OCI-LY7 (cell line): ENCODE data around the gene GRB7. TPM values are rescaled to one million over a fixed set of nuclear protein-coding genes. Genes with fewer than 3 reads are reported as not detected.

Experiments used
- BruUV-seq: library from RNA; stranded (reverse); fragments of 400-500 nt; replicated peaks from 2 replicates; lab custom pipeline; 2021; lab: Mats Ljungman, UMichigan
- CTCF ChIA-PET: fragments of 300-600 bp; sonication (Branson Sonifier 250); formaldehyde crosslinking; loops from one replicate; lab custom pipeline; 2022; ENCODE audit warnings: antibody characterized with exemption; ENCODE audit not compliant: unreplicated experiment; lab: Charles Lee
- POLR2A ChIA-PET: fragments of 300-600 bp; sonication (Branson Sonifier 250); formaldehyde crosslinking; loops from one replicate; lab custom pipeline; 2022; ENCODE audit warnings: antibody characterized with exemption; lab: Charles Lee
- DNase-seq: peaks from one replicate; pipeline ENCODE4 v3.0.0-alpha.2; 2015; ENCODE audit warnings: low spot score
- H2AFZ ChIP-seq: fragments of 200-600 bp; sonication (generic), shearing (Covaris generic); 2 replicates; pipeline ENCODE4 v1.6.1; 2014; ENCODE audit warnings: mild to moderate bottlenecking, antibody characterized with exemption, low read length, moderate library complexity
- H3K27ac ChIP-seq: fragments of 200-600 bp; sonication (generic); 2 replicates; pipeline ENCODE4 v1.5.1; 2014; ENCODE audit warnings: mixed run types, low read depth, mild to moderate bottlenecking, moderate library complexity, low read length, inconsistent platforms; ENCODE audit not compliant: poor library complexity, severe bottlenecking
- H3K36me3 ChIP-seq: fragments of 200-600 bp; sonication (generic); 2 replicates; pipeline ENCODE4 v1.6.1; 2014; ENCODE audit warnings: mild to moderate bottlenecking, antibody characterized with exemption, low read length, moderate library complexity, mixed read lengths; ENCODE audit not compliant: insufficient read depth
- H3K4me1 ChIP-seq: fragments of 200-600 bp; sonication (generic); 2 replicates; pipeline ENCODE4 v1.5.1; 2014; ENCODE audit warnings: mild to moderate bottlenecking, low read length; ENCODE audit not compliant: insufficient read depth, poor library complexity, severe bottlenecking
- H3K4me2 ChIP-seq: fragments of 200-600 bp; sonication (generic); 2 replicates; pipeline ENCODE4 v1.6.1; 2014; ENCODE audit warnings: mild to moderate bottlenecking, low read length
- H3K4me3 ChIP-seq: fragments of 200-600 bp; sonication (generic); 2 replicates; pipeline ENCODE4 v1.5.1; 2014; ENCODE audit warnings: mild to moderate bottlenecking, low read depth, low read length; ENCODE audit not compliant: poor library complexity, severe bottlenecking
- H3K79me2 ChIP-seq: fragments of 200-600 bp; sonication (generic); 2 replicates; pipeline ENCODE4 v1.6.1; 2016; ENCODE audit warnings: low read depth, mild to moderate bottlenecking, low read length, moderate library complexity, mixed read lengths; ENCODE audit not compliant: insufficient read depth
- H3K9me2 ChIP-seq: fragments of 200-600 bp; sonication (generic); 2 replicates; pipeline ENCODE4 v1.6.1; 2016; ENCODE audit warnings: mild to moderate bottlenecking, low read length, mixed read lengths; ENCODE audit not compliant: insufficient read depth
- H3K9me3 ChIP-seq: fragments of 200-600 bp; sonication (generic); 2 replicates; pipeline ENCODE4 v1.6.1; 2014; ENCODE audit warnings: mild to moderate bottlenecking, mixed run types, low read length, mixed read lengths
- H4K20me1 ChIP-seq: fragments of 200-600 bp; sonication (generic); 2 replicates; pipeline ENCODE4 v1.6.1; 2014; ENCODE audit warnings: mild to moderate bottlenecking, antibody characterized with exemption, low read length, moderate library complexity, mixed read lengths; ENCODE audit not compliant: insufficient read depth
- CTCF ChIP-seq: fragments of 200-600 bp; sonication (generic); conservative IDR thresholded peaks from 2 replicates; pipeline ENCODE4 v1.5.1; 2014; ENCODE audit warnings: mild to moderate bottlenecking, antibody characterized with exemption, low read length, moderate library complexity, mixed read lengths
- EZH2phosphoT487 ChIP-seq: fragments of 200-600 bp; sonication (generic); IDR thresholded peaks from 2 replicates; pipeline ENCODE4 v1.6.1; 2018; ENCODE audit warnings: low read depth, borderline replicate concordance, mild to moderate bottlenecking, mixed run types, antibody characterized with exemption, low read length, moderate library complexity, mixed read lengths
- intact Hi-C: fragments of 100-400 bp; cut with micrococcal nuclease; formaldehyde crosslinking; loops from one replicate; pipeline ENCODE4 v1.10.0; 2022; ENCODE audit not compliant: unreplicated experiment
- total RNA-seq, 2 experiments: library from RNA; depleted of rRNA in 1 of 2; stranded (reverse); fragments of >200 nt in 1 of 2; shearing (Covaris generic) in 1 of 2; gene quantifications; 2 replicates each; pipeline ENCODE4 v1.2.3, GENCODE V29; 2014 to 2022

The GRB7 gene
- total RNA-seq, 2 experiments from 2014 or later = 0.25 TPM; not detected in 1

- Histone ChIP-seq H3K36me3 (no peaks in the 10 kb centered on the region), H3K4me2 (no peak overlapping the region), H3K4me1 (no peaks in the 10 kb centered on the region), H3K4me3 (no peak overlapping the region), H3K9me3 (no peaks in the 10 kb centered on the region), H4K20me1 (no peaks in the 10 kb centered on the region), H3K79me2 (no peaks in the 10 kb centered on the region), H3K27ac (no peak overlapping the region), H3K9me2 (no peaks in the 10 kb centered on the region), H2AFZ (no peak overlapping the region)
- intact Hi-C loops = no loop called here
- TF ChIP-seq EZH2phosphoT487 (no peak), CTCF (no peak)
- POLR2A ChIA-PET = no interaction called here
- DNase-seq = no peak
- CTCF ChIA-PET = no interaction called here
- BruUV-seq = no TSS peak
Observed at GRCh38 chr17:39719563-39720355, 18.0 kb upstream of the GRB7 start.

- no peak overlapping the region for H3K4me2 ChIP-seq
- H3K4me1 ChIP-seq = no peaks in the 10 kb centered on the region
- H3K4me3 ChIP-seq = no peak overlapping the region
- no peaks in the 10 kb centered on the region for H3K36me3 ChIP-seq
- no peaks in the 10 kb centered on the region for H3K79me2 ChIP-seq
- no peak for DNase-seq
- ChIA-PET POLR2A (no interaction called here), CTCF (no interaction called here)
- H3K27ac ChIP-seq = no peak overlapping the region
- no peaks in the 10 kb centered on the region for H3K9me3 ChIP-seq
- H4K20me1 ChIP-seq = no peaks in the 10 kb centered on the region
- no peaks in the 10 kb centered on the region for H3K9me2 ChIP-seq
- intact Hi-C loops = no loop called here
- BruUV-seq = no TSS peak
- TF ChIP-seq CTCF = no peak
- TF ChIP-seq EZH2phosphoT487 = no peak
- H2AFZ ChIP-seq = no peak overlapping the region
Observed at GRCh38 chr17:39722104-39722503, 15.6 kb upstream of the GRB7 start.
